Measurements from ENCODE around the gene KIF3C.
"Not testable (repeated sequence)": the region's sequence is repeated elsewhere in the genome, so short reads cannot be mapped to it uniquely, and the experiment has no call there.

The KIF3C gene

GRCh38 chr2:25897506-25897905 lies 84.8 kb downstream of the KIF3C start:
- Histone ChIP-seq H3K27me3 (replicated peaks; ENCODE audit: control insufficient read depth, insufficient read depth, low read length) (no peaks in the 10 kb centered on the region), H3K4me3 (replicated peaks; ENCODE audit: low read depth, low read length) (no peak overlapping the region), H3K36me3 (ENCODE audit: control insufficient read depth, insufficient read depth, low read length) (no peaks in the 10 kb centered on the region)
- peak; percentile 11 for DNase-seq (ENCODE audit: extremely low read depth, insufficient read length)
- no peak for TF ChIP-seq CTCF (IDR thresholded peaks at IDR 0.05; ENCODE audit: insufficient read depth, low read length, poor library complexity, severe bottlenecking)

GRCh38 chr2:25896308-25896707 lies 86.0 kb downstream of the KIF3C start:
- H3K27me3 ChIP-seq (replicated peaks; ENCODE audit: control insufficient read depth, insufficient read depth, low read length); H3K36me3 ChIP-seq (ENCODE audit: control insufficient read depth, insufficient read depth, low read length); H3K4me3 ChIP-seq (replicated peaks; ENCODE audit: low read depth, low read length); DNase-seq (ENCODE audit: extremely low read depth, insufficient read length): not testable (repeated sequence)

- Histone ChIP-seq H3K36me3 (ENCODE audit: control insufficient read depth, insufficient read depth, low read length) (no peaks in the 10 kb centered on the region), H3K27me3 (replicated peaks; ENCODE audit: control insufficient read depth, insufficient read depth, low read length) (no peaks in the 10 kb centered on the region), H3K4me3 (replicated peaks; ENCODE audit: low read depth, low read length) (no peak overlapping the region)
- DNase-seq (ENCODE audit: extremely low read depth, insufficient read length): no peak
- no peak for TF ChIP-seq CTCF (IDR thresholded peaks at IDR 0.05; ENCODE audit: insufficient read depth, low read length, poor library complexity, severe bottlenecking)
Measured at GRCh38 chr2:25895610-25896009, 86.7 kb downstream of the KIF3C start.

GRCh38 chr2:25895018-25895417 lies 87.3 kb downstream of the KIF3C start:
- no peak overlapping the region for H3K4me3 ChIP-seq (replicated peaks; ENCODE audit: low read depth, low read length)
- TF ChIP-seq CTCF (IDR thresholded peaks at IDR 0.05; ENCODE audit: insufficient read depth, low read length, poor library complexity, severe bottlenecking): no peak
- DNase-seq (ENCODE audit: extremely low read depth, insufficient read length): no peak
- H3K27me3 ChIP-seq (replicated peaks; ENCODE audit: control insufficient read depth, insufficient read depth, low read length): no peaks in the 10 kb centered on the region
- H3K36me3 ChIP-seq (ENCODE audit: control insufficient read depth, insufficient read depth, low read length): no peaks in the 10 kb centered on the region

- no peak for DNase-seq (ENCODE audit: extremely low read depth, insufficient read length)
- no peaks in the 10 kb centered on the region for H3K36me3 ChIP-seq (ENCODE audit: control insufficient read depth, insufficient read depth, low read length)
- H3K4me3 ChIP-seq (replicated peaks; ENCODE audit: low read depth, low read length): no peak overlapping the region
- no peaks in the 10 kb centered on the region for H3K27me3 ChIP-seq (replicated peaks; ENCODE audit: control insufficient read depth, insufficient read depth, low read length)
- TF ChIP-seq CTCF (IDR thresholded peaks at IDR 0.05; ENCODE audit: insufficient read depth, low read length, poor library complexity, severe bottlenecking): no peak
Measured at GRCh38 chr2:25894135-25894830, 88.0 kb downstream of the KIF3C start.

GRCh38 chr2:25891672-25892071 lies 90.6 kb downstream of the KIF3C start:
- no peaks in the 10 kb centered on the region for H3K36me3 ChIP-seq (ENCODE audit: control insufficient read depth, insufficient read depth, low read length)
- no peak overlapping the region for H3K4me3 ChIP-seq (replicated peaks; ENCODE audit: low read depth, low read length)
- TF ChIP-seq CTCF (IDR thresholded peaks at IDR 0.05; ENCODE audit: insufficient read depth, low read length, poor library complexity, severe bottlenecking): no peak
- no peaks in the 10 kb centered on the region for H3K27me3 ChIP-seq (replicated peaks; ENCODE audit: control insufficient read depth, insufficient read depth, low read length)
- no peak for DNase-seq (ENCODE audit: extremely low read depth, insufficient read length)

Measured in GM06990 (cell line).